TTC549 (cell line): ENCODE data around the gene CD40.

Source experiments
- FAIRE-seq: peaks from 2 replicates; lab custom pipeline; 2012; peaks lifted over from hg19 to GRCh38; lab: Jason Lieb, UNC

Gene CD40

DNA sequence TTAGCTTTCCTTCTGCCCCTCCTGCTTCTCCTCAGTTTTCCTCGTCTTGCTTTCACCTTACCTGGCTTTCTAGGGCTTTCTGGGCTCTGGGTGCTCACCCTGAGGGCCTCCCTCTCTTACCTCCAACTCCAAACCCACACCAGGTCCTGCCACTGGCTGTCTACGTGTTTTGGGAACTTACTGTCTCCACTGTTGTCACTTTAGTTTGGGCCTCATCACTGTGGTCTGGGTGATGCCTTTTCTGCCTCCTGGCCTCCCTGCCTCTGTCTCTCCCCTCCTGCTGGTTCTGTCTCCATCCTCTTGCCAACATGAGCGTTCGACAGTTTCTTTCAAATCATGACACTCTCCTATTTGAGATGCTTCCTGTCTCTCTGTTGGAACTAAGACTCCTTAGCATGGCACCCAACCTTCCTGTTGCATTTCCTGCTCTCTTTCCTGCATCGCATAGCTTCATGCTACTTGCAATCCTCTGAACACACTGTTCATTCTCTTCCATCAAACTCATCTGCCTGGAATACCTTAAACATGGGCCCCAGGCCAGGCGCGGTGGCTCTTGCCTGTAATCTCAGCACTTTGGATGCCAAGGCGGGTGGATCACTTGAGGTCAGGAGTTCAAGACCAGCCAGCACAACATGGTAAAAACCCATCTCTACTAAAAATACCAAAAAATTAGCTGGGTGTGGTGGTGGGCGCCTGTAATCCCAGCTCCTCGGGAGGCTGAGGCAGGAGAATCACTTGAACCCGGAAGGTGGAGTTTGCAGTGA, 5.5 kb downstream of the CD40 start:
- no peak for FAIRE-seq

DNA sequence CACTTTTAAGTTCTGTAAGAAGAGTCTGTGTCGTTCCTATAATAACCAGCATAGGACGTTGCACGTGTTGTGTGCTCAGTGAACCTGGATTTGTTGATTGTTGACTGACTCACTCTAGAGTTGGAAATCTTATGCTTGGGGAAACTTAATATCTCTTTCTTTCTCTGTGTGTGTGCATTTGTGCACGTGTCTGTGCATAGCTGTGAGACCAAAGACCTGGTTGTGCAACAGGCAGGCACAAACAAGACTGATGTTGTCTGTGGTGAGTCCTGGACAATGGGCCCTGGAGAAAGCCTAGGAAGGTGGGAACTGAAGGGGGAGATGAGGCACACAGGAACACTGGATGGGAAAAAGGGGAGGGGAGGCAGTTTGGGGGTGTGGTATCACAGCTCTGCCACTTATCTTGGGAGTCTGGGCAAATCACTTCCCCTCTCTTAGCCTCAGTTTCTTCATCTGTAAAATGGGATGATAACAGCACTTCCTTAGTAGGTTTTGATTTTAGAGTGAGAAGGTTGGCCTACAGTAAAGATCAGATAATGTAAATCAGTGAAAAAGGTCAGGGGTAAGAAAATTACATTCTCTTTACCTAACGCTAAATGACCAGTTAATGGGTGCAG, 8.4 kb downstream of the CD40 start:
- FAIRE-seq, result no peak

DNA sequence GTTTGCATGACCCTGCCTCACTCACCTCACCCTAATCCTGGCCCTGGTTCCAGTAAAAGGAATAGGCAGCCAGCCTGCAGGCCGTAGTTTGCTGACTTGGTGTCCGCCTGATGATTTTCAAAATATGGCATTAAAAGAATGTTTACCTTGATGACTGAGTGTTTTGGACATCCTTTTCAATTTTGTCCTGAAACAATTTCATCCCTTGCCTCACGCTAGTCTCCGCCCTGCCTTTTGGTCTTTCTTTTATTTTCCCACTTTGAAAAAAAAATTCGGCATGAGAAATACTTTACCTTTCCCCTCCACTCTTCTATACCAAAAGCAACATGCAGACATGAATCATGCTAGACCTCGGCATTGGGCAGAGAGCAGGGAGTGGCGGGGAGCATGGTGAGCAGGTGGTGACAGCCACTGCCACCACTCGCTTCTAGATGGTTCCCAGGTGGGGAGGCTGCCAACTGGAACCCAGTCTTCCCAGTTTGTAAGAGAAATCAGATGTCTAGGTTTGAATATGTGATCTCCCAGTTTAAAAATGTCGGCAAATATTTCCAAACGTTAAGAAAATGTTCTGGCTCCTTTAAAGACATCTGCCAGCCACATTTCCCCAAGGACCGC, 9.4 kb downstream of the CD40 start:
- FAIRE-seq, result no peak

DNA sequence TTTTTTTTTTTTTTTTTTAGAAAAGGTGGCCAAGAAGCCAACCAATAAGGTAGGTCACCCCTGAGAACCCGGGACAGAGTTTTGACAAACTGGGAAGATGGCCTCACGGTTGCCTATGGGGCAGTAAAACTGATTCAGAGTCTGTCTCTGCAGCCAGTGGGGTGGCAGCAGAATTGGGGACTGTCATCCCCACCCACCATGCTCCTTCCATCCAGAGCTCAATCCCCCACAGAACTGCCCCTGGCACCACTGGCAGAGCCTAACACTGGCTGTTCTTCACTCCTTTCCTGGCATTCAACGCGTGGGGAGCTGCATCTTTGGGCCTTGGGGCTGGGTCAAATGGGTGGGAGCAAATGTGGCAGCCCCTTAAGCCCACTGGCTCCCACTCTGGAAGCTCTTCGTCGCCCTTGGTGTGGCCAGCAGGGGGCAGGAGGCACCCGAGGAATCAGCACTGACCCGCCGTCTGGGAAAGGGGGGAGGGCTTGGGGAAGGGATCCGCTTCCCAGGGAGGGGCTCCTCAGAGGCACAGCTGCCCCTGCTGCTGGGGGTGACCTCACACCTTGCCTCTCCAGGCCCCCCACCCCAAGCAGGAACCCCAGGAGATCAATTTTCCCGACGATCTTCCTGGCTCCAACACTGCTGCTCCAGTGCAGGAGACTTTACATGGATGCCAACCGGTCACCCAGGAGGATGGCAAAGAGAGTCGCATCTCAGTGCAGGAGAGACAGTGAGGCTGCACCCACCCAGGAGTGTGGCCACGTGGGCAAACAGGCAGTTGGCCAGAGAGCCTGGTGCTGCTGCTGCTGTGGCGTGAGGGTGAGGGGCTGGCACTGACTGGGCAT, 10.4 kb downstream of the CD40 start:
- no peak for FAIRE-seq

DNA sequence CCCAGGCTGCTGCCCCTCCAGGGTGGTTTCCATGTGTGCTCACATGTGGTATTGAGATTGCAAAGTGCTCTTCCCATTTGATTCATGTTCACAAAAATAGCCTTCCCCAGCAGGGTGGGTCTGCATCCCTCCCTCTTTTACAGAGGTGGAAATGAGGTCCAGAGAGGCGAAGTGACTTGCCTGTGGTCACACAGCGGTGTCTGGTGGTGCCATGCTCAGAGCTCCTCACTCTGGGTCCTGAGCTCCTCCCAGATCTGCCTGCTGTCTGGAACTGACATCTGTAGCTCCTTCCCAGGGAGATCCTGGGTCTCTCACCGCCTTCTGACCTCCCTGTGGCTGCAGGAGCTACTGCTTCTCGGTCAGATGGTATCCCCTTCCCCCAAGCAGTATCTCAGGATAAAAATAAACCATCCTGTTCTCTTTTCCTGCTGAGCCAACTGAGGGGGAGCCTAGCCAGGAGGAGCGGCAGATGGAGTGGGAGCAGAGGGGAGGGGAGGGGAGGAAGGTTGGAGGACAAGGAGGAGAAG, 11.9 kb downstream of the CD40 start:
- no peak for FAIRE-seq

DNA sequence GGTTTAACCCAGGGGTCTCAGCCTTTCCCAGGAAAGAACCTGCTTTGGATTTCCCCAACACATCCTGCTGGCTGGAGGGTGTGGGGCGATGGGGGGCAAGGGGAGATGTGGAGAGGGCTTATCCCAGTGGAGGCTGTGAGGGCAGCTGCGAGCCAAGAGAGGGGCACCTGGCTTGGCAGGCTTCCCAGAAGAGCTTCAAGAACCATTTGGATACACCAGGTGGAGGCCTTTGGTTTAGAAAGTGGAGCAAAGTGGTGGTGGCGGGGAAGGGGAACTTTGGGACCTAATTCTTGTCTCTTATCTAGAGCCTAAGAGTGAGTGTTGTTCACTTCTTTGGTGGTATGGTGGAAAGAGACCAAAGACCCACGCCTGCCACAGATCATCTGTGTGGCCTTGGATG, 12.4 kb downstream of the CD40 start:
- no peak for FAIRE-seq

DNA sequence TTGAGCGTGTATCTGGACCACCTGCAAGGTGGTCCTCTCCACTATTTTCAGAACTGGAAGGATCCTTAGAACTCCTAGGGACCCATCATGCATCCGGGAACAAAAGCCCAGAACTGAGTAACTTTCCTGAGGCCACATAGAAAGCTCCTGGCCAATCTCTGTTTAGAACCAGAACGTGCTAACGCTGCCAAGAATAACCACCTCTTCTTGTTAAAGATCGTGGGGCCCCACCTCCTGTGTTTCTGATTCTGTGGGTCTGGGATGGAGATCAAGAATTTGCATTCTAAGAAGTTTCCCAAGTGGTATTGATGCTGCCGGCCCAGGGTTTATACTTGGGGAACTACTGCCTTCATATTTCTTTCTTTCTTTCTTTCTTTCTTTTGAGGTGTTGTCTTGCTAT, 13.3 kb downstream of the CD40 start:
- FAIRE-seq, result no peak

DNA sequence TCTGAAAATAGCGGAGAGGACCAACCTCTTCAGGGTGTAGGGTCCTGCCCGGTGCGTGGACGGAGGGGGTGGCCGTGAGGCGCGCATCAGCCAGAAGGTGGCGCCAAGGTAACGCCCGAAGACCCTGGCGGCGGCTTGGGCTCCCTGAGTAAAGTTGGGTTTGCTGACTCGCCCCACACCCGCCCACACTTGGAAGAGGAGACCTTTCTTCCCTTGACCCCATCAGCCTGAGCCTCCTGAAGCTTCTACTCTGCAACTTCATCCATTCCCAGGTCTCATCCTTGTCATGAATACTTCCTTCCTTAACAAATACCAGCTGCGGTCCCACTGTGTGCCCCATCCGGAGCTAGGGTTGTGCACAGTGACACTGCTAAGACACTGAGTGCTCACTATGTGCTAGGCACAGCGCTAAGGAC, 14.6 kb downstream of the CD40 start:
- FAIRE-seq, result no peak

DNA sequence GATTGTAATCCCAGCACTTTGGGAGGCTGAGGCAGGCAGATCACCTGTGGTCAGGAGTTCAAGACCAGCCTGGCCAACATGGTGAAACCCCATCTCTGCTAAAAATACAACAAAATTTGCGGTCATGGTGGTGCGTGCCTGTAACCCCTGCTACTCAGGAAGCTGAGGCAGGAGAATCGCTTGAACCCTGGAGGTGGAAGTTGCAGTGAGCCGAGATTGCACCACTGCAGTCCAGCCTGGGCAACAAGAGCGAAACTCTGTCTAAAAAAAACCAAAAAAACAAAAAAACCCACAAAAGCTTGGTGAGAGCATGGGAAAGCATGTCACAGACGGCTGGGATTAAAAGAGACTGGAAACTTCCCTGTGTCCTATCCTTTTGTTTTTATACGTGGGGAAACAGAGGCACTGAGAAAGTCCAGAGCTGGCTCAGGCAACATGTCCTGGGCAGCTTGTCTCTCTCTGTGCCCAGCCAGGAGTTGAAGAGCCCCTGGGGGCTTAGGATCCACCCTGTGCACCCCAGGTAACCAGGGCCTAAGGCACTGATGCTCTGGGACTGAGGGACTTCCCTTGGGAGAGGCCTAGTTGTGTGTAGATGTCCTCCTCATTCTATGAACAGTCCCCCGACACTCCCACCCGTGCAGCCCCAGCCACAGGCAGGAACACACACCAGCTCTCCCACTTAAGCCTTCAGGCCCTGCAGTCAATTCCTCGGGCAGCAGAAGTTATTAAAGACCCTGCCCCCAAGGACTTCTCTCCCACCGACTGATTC, 16.0 kb downstream of the CD40 start:
- FAIRE-seq, result no peak

DNA sequence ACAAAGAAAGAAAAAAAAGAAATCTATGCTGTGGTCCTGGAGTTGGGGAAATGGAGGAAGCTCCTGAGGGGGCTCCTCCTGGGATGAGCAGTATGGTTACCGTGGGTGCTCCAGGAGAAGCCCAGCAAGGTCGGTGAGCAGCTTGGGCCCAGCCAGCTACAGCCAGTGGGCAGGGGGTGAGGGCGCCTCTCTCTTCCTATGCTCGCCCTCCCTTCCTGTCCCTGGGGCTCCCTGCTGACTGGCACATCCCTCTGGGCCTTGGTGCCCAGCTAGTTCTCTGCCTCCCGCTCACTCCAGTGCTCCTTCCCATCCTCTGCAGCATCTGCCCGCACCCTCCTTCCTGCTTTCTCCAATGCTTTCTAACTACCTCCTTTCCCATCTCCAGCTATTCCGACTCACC, 16.6 kb downstream of the CD40 start:
- no peak for FAIRE-seq

DNA sequence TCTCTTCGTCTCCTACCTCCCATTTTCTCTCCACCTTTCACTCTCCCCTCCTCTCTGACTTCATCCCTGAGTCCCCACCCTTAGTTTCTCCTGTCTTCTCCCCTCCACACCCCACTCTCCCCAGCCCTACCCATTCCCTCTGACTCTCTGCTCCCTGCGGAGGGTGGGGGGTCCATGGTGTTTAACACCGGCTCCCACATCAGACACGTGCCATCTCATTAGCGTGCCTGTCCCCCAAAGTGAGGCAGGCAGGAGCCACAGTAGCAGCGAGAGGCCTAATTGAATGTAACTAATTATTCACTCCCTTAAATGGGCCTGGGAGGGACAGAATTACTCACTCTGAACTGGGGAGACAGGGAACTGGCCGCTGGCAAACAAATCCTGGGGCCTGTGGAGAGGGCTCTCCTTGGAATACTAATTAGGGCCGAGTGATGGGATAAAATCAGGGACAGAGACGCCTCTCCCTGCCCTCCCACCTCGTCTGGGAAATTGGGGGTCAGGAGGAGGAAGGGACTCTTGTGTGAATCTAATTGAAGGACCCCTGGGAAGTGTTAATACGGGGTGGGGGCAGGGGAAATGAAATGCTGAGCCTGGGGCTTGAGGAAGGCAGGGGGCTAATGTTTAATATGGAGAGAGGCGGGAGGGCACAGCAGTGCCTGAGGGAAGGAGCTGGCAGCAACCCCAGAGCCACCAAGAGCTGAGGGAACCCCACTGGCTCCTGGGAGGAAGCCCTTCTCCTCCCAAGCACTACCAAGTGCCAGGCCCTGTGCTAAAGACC, 17.9 kb downstream of the CD40 start:
- no peak for FAIRE-seq

DNA sequence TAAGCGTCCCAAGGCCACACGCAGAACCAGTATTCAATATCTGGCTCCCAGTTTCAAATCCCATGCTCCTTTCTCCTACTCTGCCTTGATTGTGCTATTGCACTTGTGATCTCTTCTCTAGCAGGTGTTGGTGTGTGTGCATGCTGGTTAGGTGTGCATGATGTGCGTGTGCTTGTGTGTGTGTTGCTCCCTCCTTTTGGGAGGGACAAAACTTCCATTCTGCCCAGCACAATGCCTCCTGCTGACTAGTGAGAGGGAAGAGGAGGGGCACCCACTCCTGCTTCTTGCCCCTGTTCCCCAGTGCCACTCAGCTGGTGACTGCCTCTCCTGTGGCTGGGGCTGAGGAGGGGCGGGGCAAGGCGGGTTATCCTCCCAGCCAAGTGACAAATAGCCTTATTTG, 19.7 kb downstream of the CD40 start:
- no peak for FAIRE-seq

DNA sequence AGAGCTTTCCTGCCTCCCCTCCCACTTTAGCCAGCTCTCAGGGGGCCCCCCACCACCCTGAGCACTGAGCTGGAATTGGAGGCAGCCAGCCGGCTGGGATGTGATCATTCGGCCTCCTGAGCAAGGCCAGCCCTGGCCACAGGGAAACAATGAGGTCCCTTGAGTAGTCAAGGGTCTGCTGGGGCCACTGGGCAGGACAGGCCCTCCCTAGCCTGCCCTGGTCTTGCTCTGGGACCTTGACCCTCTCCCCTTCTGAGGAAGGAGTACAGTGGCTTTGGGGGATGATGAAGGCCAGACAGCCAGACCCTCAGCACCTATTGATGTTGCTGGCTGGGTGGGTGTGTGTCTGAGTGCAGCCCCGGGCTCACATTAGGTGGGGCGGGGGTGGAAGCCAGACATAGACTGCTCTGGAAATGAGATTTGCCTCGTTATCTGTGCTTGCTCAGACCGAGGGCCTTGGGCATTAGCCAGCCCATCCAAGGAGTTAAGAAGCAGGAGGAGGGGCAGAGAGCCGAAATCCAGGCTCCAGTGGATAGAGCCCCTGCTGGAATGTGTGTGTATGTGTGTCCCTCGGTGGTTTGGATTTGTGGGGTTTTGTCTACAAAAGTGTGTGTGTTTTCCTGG, 21.3 kb downstream of the CD40 start:
- FAIRE-seq, result no peak

DNA sequence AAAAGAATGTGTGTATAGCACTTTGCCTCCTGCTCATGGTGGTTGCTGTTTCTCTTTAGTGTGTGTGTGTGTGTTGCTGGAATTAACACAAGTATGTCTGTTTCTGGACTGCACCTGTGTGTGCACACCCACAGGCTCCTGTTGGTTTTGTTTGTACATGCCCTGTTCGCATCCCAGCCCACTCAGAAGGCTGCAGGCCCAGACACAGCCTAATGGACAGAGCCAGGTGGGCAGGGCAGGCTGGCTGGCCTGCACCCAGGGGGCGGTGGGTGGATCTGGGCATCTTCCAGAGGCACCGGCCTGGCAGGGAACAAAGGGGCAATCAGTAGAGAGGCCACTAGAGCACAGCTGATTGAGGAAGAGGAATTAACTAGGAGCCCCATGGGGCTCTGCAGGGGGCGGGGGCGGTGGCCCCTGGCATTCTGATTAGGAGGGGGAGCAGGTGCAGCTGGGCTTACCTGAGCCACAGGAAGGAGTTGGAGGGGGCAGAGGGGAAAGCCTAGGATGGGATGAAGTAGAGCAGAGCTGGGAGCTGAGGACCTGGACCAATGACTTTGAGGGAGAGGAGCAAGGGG, 21.9 kb downstream of the CD40 start:
- no peak for FAIRE-seq

DNA sequence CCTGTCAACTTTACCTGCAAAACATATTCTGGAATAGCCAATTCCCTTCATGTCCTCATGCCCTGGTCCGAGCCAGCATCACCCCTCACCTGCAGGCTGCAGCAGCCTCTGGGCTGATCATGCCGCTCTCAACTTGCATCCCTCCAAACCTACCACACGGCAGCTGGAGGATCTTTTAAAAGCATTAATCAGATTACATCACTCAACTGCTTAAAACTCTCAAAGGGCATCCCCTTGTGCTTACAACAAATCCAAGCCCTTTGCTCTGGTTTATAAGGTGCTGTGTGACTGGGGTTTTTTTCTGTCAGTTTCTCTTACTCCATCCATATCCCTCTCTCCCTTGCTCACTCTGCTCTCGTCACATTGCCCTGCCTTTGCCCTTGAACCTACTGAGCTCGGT, 24.0 kb downstream of the CD40 start:
- FAIRE-seq, result no peak

DNA sequence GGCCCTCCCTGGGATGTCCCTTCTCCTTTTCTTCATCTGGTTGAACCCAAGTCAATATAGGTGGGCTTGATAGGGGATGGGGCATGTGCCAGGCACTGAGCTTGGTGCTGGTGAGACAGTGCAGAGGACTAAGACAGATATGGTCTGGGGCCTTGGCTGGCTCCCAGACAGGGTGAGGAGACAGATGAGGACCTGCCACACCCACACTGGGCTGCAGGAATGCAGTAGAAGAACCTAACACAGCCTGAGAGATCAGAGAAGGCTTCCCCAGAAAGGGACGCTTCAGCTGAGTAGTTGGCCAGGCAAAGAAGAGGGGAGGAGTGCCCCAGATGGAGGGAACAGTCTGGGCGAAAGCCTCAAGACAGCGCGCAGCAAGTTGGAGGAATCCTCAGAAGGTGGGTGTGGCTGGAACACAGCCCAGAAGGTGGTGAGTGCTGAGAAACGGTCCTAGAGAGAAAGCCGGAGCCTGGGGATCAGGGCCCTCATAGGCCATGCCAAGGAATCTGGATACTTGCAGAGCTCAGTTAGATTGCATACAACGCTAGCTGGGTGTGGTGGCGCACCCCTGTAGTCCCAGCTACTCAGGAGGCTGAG, 26.4 kb downstream of the CD40 start:
- no peak for FAIRE-seq

DNA sequence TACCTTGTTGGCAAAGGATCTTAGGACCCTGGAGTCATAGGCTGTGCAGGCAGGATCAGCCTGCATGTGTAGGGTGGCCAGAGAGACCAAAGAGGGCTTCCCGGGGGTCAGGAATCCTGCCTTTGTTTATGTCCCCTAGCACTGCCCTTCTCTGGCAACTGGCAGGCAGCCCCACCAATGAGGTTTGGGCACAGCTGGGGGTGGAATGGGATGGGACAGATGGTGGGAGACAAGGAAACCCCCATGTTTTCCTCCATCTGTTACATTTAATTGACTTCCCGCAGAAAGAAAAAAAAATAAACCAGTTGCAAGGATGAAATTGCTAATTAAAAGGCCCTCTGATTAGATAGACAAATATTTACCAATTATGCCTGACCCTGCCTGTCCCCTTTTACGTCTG, 27.6 kb downstream of the CD40 start:
- FAIRE-seq, result no peak

DNA sequence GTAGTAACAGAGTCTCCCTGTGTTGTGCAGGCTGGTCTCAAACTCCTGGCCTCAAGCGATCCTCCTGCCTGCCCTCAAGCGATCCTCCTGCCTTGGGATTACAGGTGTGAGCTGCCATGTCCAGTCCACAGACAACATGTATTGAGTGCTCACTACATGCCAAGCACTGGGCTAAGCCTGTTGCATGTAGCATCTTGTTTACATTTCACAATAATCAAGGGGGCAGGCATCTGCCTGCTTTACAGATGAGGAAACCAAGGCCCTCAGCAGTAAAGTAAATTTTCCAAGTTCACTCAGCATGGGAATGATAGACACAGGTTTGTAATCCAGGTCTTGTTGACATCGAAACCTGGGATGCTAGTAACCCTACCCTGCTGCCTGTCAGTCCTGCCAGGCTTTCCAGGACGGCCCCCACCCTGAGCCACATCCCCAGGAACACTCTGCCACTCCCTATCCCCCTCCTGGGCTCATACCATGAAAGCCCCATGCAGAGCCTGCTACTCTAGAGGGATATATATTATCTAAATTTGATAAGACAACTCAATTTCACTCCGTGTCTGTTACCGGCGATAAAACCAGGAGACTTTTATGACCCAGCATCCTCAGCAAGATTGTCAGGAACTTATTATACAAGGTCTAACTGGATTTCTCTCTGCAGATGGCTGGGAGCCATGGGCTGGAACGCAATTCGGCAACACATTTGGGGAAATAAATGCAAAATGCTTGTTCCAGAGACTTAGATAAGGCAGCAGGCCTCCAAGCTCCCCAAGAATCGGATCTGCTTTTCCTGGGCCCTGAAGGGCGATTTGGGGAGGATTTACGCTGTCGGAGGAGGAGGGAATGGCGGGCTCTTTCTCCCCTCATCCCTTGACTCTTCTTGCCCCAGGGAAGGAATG, 30.4 kb downstream of the CD40 start:
- no peak for FAIRE-seq

DNA sequence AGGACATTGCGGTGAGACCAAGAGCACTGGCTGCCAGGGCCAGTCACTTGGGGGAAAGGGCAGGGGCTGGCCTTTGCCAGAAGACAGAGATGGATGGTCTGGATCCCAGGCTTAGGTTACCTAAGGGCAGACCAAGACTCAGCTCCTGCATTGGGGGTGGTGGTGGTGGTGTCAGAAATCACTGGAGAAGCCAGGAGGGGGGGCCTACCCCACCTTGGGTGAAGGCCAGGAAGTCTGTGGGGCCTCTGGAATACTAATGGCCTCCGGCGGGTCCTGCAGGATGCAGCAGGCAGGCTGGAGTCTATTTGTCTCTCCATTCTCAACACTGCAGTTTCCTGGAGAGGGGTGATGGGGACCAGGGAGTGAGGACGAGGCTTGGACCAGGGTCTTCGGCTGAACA, 32.8 kb downstream of the CD40 start:
- no peak for FAIRE-seq
